HG02981 (cell line): ENCODE measurements around the gene RAC3.

Experiments
- ATAC-seq: cut with Tn5 transposase; IDR thresholded peaks from one replicate; pipeline ENCODE4 v1.9.1; 2021; ENCODE audit warnings: mild to moderate bottlenecking, moderate library complexity; ENCODE audit not compliant: unreplicated experiment

Gene RAC3

DNA sequence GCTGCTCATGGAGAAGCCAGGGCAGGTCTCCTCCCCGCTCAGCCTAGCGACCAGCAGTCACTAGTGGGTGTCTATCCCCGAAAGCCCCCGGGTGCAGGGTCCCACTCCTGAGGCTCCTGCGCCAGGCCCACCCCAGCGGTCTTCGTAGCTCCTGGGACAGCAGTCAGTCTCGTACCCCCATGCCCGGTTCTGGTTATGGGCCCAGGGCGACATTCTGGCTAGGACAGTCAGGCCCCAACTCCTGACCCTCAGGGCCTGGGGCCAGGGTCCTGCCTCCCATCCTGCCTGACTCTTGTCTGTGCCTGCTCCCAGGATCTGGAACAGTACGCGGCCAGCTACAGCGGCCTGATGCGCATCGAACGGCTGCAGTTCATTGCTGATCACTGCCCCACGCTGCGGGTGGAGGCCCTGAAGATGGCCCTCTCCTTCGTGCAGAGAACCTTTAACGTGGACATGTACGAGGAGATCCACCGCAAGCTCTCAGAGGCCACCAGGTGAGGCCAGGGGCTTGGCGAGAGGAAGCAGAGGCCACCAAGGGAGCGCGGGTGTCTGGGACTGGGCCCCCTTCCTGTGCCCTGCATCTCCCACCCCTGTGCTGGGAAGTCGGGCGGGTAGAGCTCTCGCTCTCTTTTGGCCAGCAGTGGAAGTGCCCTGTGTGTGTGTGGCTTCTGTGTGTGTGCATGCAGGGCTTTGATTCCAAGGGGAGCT lies 22.2 kb downstream of the RAC3 start:
- ATAC-seq, result no peak

DNA sequence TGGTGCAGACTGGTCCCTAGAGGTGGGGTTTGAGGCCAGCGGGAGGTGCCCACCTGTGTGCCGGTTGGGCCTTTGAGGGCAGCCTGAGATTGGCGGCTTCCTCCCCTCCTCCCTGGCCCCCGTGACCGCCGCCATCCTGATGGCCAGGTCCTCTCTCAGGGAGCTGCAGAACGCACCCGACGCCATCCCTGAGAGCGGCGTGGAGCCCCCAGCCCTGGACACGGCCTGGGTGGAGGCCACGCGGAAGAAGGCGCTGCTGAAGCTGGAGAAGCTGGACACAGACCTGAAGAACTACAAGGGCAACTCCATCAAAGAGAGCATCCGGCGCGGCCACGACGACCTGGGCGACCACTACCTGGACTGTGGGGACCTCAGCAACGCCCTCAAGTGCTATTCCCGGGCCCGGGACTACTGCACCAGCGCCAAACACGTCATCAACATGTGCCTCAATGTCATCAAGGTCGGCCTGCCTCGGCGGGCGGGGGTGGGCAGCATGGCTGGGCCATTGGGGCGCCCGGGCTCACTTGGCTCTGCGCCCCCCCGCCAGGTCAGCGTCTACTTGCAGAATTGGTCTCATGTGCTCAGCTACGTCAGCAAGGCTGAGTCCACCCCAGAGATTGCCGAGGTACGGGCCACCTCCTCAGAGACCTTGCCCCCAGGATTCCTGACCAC lies 23.0 kb downstream of the RAC3 start:
- no peak for ATAC-seq

DNA sequence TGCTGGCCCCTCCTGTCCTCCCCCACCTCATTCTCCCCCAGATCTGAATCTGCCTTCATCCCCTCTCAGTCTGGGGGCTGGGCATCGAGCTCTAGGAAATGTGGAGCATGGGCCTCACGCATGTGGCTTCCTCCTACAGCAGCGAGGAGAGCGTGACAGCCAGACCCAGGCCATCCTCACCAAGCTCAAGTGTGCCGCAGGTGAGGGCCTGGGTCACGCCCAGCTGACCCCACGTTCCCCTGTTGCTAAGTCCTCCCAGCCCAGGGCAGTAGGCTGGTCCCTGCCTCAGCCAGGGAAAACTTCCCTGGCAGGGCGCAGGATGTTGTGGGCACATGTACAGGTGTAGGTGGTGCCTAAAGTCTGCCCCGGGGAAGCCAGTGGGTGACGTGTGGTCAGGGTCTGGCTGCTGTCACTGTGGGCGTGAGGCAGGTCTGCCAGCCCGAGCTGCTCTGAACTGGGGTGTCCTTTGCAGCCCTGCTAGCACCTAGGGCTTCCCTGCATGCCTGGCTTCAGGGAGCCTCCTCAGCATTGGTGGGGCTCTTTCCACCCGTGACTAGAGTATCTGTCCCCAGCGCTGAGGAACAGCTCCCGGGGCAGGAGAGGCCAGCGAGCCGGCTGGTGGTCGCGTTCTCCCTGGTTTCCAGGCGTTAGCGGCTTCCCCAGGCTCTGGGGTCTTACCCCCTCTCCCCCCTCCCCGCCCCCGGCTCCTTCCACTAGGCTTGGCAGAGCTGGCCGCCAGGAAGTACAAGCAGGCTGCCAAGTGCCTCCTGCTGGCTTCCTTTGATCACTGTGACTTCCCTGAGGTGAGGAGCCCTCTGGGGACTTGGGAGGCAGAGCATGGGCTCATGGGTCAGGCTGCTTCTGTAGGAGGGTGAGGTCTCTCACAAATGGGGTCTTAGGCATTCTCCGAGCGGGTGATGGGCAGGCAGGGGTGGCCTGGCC lies 23.8 kb downstream of the RAC3 start:
- ATAC-seq, result no peak

DNA sequence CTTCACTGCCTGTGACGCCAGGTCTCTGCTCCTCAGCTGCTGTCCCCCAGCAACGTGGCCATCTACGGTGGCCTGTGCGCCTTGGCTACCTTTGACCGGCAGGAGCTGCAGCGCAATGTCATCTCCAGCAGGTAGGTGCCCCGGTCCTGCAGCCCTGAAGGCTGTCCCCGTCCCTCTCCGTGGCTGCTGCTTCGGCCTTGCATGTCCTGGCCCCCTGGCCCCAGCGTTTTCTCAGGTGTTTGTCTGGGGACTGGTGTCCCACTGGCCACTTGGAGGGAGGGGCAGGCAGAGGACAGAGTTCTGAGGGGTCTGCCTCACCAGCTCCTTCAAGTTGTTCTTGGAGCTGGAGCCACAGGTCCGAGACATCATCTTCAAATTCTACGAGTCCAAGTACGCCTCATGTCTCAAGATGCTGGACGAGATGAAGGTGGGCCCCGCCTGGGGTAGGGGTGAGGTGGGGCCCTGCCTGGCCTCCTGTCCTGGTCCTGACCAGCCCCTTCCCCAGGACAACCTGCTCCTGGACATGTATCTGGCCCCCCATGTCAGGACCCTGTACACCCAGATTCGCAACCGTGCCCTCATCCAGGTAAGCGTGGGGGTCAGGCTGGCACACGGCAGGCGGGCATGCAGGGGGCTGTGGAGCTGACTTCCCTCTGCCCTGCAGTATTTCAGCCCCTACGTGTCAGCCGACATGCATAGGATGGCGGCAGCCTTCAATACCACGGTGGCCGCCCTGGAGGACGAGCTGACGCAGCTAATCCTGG lies 24.7 kb downstream of the RAC3 start:
- no peak for ATAC-seq

DNA sequence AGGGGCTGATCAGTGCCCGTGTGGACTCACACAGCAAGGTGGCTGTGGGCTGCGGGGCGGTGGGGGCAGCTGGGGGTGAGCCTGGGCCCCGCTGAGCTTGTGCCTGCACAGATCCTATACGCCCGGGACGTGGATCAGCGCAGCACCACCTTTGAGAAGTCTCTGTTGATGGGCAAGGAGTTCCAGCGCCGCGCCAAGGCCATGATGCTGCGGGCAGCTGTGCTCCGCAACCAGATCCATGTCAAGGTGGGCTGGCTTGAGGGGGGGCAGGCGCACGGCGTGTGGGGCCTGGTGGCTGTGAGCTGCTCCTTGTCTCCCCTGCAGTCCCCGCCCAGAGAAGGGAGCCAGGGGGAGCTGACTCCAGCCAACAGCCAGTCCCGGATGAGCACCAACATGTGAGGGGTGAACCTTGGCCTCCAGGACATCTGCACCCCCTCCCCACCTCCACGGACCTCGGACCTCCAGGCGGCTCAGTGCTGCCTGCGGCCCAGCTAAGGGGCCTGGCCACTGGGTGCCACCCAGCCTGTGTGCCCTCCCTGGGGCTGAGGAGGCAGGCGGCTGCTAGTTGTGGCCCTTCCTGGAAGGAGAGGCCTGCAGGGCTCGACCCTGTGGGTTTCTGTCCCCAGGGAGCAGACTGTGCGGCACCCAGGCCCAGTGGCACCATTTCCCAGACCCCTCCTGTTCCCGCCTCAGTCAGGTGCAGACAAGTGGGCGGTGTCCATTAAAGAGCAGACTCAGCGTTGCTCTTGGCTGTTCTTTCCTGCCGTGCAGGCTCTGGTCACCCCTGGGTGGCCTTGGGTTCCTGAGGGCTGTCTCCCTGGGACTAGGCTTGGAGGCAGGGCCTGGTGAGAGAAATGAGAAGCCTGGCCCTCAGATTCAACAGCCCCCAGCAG lies 25.5 kb downstream of the RAC3 start:
- no peak for ATAC-seq

DNA sequence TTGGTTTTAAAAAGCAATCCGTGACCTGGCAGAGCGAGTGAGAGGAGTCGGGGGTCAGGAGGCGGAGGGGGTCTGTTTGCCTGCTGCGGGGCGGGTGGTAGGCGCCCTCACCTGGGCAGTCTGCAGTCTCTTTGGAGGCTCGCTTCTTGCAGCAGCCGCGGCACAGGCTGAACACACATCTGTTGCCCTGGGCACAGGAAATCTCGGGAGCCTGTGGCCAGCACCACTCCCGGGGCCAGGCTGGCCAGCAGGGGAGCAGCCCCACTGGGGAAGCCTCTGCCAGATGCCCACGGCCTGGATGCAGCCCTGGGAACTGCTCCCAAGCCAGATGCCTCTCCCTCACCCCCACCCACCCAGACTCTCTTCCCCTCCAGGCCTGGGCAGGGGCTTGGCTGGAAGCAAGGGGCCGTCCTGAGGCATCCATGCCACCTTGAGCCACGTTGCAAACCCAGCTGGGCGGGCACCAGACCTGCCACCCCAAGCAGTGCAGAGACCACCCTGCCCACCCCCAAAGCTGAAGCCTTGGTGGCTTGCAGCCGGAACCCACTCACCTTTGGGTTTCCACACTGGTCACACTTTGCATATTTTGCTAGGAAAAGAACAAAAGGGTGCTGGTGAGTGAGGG lies 26.9 kb downstream of the RAC3 start:
- ATAC-seq, result no peak

DNA sequence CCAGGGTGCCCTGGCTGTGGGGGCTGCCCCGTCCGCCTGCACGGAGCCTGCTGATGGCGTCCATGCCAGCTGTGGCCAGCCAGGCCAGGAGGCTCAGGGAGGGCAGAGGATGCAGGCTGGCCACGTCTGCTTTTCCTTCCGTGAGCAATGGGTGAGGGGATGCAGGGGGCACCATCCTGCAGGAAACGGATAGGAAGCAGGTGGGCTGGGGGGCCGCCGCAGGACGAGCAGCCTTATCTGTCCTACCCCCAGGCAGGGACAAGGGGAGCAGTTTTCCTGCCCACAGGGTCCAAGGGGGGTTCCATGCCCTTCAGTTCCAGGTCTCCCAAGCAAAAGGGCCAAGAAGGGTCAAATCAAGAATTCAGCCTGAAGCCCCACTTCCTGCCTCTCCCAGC lies 27.4 kb downstream of the RAC3 start:
- no peak for ATAC-seq

DNA sequence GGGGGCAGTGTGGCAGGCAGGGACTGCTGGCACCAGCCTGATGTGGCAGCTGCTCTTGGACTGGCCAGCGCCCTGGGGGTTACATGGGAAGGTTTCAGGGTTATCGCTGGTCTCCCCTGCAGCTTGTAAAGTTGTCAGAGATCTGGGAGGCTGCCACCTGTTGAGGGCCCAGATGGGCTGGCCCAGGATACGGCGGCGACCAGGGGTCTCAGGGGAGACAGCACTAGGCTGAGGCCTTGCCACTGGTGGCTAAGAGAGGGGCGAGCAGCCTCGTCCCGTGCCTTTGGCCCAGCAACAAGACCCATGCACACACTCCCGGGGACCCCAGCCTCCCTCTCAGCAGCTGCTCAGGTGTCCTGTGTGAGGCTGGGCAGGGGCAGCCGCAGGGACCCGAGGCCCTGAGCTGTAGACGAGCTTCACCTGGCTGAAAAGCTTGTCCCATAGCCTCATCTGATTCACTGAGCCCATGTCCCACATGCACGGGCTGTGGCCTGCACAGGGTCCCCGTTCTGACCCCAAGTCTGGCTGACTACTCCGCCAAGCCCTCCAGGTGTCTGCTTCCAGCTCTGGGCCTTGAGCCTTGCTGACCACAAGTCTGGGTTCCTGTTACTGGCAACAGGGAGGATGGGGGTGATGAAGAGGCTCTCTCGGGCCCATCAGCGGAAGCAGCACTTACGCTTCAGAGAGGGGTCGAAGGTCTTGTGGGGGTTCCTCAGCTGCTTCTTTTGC lies 28.0 kb downstream of the RAC3 start:
- ATAC-seq, result no peak

DNA sequence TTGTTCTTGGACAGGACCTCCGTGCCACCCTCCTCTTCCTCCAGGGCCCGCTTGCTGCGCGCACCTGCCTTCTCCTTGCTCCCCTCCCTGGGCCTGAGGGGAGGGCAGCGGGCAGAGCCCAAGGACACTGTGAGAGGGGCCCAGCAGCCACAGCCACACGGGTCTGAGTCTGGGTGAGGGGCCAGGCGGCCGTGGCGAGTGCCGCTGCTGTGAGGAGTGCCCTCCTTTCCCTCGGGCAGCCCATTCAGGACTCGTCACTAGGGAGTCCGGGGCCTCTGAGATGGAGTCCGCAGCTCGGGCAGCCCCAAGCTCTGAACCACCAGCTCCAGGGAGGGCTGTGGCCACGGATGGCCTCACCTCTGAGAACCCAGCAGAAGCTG lies 28.5 kb downstream of the RAC3 start:
- no peak for ATAC-seq

DNA sequence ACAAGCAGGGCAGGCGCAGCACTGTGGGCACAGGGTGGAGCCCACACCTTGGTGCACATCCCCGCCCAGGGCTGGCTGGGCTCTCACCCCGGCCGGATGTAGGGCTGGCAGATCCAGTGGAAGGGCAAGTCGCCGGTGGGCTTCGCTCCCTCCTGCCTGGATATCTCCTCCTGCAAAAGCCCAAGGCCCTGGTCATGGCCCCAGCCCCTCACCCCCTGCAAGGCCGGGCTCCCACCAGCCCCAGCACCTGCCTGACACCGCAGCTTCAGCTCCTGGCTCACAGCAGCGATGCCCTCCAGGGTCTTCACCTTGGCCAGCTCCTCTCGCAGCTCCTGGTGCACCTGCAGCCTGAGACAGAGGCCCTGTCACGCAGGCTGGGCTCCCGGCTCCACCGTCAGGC lies 29.1 kb downstream of the RAC3 start:
- ATAC-seq, result no peak

DNA sequence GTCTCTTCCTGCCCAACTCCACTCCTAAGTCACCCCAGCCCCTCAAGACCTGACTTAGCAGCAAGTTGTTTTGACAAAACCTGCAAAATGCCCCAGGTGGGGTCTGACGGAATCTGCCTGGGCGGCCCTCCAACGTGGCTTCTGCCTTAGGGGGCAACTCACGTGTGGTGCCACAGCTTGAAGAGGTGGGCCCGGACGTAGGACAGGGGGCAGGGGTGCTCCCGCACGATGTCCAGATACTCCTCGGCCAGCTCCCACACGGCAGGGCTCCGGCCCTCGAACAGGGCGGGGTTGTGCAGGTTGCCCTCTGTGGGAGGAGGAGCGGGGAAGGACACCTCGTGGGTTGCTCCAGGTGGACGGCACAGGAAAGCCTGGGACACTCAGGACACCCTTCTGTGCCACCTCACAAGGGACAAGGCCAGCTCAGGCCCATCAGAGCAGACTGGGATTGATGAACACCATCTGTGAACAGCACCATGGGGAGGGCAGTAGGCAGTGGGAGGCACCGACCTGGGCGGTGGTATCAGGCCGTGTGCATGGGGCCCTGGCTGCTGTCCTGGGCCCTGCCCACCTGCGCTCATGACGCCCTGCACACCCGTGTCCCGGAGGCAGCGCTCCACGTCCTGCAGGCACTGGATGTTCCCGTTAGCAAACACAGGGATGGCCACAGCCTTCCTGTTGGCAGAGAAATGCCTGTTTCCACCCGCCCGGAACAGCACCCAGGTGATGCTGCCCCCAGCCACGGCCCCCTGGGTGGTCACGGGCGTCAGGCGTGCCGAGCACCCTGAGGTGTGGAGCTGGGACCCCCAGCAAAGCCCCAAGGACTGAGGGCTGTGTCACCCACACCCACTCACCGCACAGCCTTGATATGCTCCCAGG lies 29.8 kb downstream of the RAC3 start:
- ATAC-seq, result no peak

DNA sequence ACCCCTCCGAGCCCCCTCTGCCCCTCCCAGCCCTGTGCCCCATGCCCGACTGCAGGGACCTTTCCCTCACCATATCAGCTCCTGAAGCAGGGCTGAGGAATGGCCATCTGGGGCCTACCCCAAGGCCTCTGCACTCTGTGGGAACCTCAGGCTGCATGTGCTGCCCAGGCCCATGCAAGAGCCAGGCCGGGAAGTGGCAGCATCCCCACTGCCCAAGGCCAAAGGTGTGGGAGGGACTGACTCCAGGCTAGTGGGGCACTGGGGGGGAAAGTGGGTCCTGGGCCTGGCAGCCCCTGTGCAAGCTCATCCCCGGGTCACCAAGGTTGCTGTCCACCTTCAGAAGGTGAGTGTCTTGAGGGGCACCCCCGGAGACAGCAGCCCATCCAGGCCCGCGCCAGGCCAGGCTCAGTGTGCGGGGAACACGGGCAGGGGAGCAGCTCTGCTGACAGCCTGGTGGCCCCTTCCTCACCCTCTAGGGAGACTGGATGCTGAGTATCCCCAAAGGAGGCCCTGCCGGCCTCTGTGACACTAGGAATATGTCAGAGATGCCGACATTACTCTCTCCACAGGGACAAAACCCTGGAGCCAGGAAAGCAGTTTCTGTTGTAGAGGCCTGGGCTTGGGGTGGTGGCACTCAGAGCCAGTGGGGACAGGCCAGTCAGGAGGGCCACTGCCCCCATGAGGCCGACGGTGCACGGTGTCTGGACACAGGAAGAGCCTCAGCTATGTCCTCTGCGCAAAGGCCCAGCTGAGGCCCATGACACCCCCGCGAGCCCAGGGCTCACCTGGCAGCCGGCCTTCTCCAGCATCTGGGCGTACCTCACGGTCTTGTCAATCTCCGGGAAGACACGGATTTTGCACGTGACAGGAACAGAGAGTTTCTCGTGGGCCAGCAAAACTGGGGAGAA lies 30.9 kb downstream of the RAC3 start:
- no peak for ATAC-seq

DNA sequence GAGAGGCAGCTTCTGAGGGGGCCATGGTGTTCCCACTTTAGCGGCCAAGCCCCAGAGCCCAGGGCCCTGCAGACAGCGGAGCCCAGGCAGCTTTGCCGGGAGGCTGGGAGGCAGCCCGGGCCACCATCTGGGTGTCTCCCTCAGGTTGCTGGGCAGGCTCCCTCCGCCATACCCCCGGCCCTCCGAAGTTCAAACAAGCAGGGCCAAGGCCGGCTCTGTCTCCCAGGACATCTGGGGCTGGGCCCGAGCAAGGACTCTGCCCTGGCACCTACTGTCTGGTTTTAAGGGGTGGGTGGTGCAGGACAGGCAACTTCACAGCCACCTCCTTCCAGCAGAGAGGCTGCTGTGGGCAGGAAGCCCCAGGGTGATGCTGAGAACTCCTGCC lies 31.5 kb downstream of the RAC3 start:
- no peak for ATAC-seq

DNA sequence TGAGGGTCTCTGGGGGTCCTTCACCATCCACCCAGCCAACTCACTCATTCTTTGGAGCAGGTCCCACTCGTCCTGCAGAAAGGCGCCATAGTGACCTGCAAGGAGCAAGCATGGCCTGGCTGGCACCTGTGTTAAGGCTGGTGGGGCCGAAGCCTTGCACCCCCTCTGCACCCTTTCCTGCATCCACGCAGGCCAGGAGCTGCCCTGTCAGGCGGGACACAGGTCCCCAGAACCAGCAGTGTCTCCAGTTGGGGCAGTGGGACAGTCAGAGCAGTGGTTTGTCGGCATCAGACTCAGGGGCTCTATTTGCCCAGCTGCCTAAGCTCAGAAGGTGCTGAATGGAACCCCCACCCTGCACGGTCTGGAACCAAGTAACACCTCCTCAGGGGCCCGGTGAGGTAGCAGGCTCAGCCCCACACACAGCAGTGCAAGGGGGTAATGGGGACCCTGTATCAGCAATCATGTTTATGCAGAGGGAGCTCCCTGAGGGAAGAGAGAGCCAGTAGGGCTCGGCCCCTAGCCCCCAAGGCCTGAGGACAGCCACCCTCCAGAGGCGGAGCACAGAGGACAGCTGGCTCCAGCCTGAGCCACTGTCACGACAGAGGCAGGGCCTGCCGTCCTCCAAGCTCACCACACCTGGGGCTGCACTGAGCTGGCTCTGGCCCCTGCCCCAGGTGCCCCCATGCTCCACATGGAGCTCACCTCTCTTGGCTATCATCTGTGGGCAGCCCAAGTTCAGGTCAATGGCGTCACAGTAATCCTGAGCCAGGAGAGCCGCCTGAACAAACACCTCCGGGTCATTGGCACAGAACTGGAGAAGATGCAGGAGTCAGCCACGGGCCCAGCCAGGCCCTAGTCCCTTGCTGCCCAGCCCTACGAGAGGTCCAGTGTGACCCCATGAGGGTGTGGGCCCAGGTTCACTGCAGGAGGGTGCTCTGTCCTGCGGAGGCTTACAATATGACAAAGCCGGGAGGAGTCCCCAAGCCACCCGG lies 32.2 kb downstream of the RAC3 start:
- no peak for ATAC-seq

DNA sequence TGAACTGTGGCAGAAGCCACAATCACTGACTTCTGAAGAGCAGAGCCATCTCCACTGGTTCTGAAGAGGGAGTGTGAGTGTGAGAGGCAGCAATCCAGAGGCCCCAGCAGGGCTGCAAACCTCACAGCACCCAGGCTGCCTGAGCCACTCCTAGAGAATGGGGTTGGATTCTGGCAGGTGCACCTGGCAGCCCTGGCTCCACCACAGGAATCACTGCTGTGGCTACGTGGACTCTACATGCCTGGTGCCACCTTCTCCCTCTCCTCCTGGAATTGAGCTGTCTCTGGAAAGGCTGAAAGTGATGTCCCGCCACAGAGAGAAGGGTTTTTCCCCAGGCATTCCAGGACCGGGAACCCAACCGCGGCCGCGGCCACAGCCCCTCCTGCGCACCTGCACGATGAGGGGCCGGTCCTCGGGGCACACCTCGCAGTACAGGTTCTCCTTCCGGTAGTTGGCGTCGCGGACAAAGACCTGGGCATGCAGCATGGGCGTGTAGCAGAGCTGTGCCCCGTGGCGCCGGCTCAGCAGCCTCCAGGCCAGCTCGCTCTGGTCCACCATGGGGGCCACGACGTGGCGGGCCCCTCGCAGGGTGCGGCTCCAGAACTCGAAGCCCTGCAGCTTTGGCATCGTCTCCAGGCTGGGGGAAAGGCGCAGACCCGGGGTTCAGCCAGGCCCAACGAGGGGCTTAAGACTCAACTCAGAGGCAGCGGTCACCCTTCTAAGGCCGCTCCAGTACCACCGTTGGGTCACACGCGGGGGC lies 33.1 kb downstream of the RAC3 start:
- ATAC-seq, result no peak
